ENCODE data around the gene CAPN1.
"Not testable (repeated sequence)": the region's sequence is repeated elsewhere in the genome, so short reads cannot be mapped to it uniquely, and the experiment has no call there.

CAPN1 gene

GRCh38 chr11:65159012-65159411 is 22.7 kb upstream of the CAPN1 start:
- no peaks in the 10 kb centered on the region for H3K4me1 ChIP-seq (ENCODE audit: control insufficient read depth in 2 of 2, insufficient read depth in 2 of 2, low read length in 2 of 2)
- no peaks in the 10 kb centered on the region for H3K36me3 ChIP-seq (ENCODE audit: control insufficient read depth in 2 of 2, insufficient read depth in 2 of 2, low read length in 2 of 2)
- H3K9ac ChIP-seq (ENCODE audit: low read depth in 1 of 2, low read length in 2 of 2), result no peak overlapping the region
- H3K27me3 ChIP-seq (ENCODE audit: control insufficient read depth in 2 of 2, insufficient read depth in 2 of 2, low read length in 2 of 2), result no peaks in the 10 kb centered on the region
- no peak overlapping the region for H3K27ac ChIP-seq (ENCODE audit: low read depth in 2 of 2, low read length in 2 of 2)
- no peak overlapping the region for H3K4me3 ChIP-seq (ENCODE audit: low read length in 2 of 2)
- no peaks in the 10 kb centered on the region for H3K9me3 ChIP-seq (ENCODE audit: control insufficient read depth in 2 of 2, low read length in 2 of 2)

GRCh38 chr11:65160643-65161042 is 21.1 kb upstream of the CAPN1 start:
- H3K4me3 ChIP-seq (ENCODE audit: low read length in 2 of 2), result no peak overlapping the region
- H3K27me3 ChIP-seq (ENCODE audit: control insufficient read depth in 2 of 2, insufficient read depth in 2 of 2, low read length in 2 of 2), result no peaks in the 10 kb centered on the region
- no peaks in the 10 kb centered on the region for H3K9me3 ChIP-seq (ENCODE audit: control insufficient read depth in 2 of 2, low read length in 2 of 2)
- H3K36me3 ChIP-seq (ENCODE audit: control insufficient read depth in 2 of 2, insufficient read depth in 2 of 2, low read length in 2 of 2), result no peaks in the 10 kb centered on the region
- no peak overlapping the region for H3K27ac ChIP-seq (ENCODE audit: low read depth in 2 of 2, low read length in 2 of 2)
- H3K4me1 ChIP-seq (ENCODE audit: control insufficient read depth in 2 of 2, insufficient read depth in 2 of 2, low read length in 2 of 2), result peaks cover 2 to 3% of the 10 kb centered on the region in 2 donors
- H3K9ac ChIP-seq (ENCODE audit: low read depth in 1 of 2, low read length in 2 of 2), result no peak overlapping the region

GRCh38 chr11:65163684-65164083 is 18.0 kb upstream of the CAPN1 start:
- no peaks in the 10 kb centered on the region for H3K27me3 ChIP-seq (ENCODE audit: control insufficient read depth in 2 of 2, insufficient read depth in 2 of 2, low read length in 2 of 2)
- H3K4me1 ChIP-seq (ENCODE audit: control insufficient read depth in 2 of 2, insufficient read depth in 2 of 2, low read length in 2 of 2), result peaks cover 7% of the 10 kb centered on the region in 2 donors
- H3K9me3 ChIP-seq (ENCODE audit: control insufficient read depth in 2 of 2, low read length in 2 of 2), result no peaks in the 10 kb centered on the region
- no peaks in the 10 kb centered on the region for H3K36me3 ChIP-seq (ENCODE audit: control insufficient read depth in 2 of 2, insufficient read depth in 2 of 2, low read length in 2 of 2)
- no peak overlapping the region for H3K27ac ChIP-seq (ENCODE audit: low read depth in 2 of 2, low read length in 2 of 2)
- no peak overlapping the region for H3K9ac ChIP-seq (ENCODE audit: low read depth in 1 of 2, low read length in 2 of 2)
- H3K4me3 ChIP-seq (ENCODE audit: low read length in 2 of 2), result no peak overlapping the region

DNA sequence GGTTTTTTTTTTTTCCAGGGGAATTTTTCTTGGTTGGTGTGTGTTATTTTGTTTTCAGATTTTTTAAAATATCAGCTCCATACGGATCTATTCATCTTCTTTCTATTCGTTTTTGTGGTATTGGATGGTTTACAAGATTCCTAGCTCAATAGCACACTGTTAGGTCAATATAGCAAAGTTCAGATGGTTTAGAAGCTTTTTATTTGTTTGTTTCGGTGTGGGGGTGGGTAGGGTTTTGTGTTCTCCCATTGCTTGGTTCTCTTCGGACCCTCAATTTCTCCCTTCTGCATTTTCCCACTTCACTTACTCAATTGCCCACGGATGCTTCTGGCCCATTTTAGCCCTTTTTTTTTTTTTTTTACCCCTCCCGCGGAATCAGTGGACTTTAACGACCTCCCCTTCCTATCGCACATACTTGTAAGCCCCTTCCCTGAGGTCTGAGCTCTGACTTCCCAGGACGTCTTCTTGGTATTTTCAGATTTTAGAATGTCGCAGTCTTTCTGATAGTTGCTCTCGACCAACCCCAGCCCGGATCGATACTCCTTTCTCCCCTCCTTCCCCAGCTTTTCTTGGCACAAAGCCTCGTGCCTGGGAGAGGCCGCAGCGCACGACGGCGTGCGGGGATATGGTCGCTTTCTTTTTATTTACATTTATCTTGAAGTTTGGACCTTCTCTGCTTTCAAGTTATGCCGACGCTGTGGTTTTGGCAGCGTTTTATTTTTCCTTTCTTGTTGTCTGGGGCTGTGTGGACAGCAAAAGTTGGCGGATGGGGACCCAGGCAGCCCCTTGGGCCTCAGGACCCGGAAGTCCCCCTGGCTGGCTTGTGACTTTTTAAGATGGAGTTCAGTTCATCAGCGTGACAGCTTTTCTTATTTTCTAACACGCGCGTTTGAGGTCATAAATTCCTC is 16.1 kb upstream of the CAPN1 start:
- Histone ChIP-seq H3K27me3 (ENCODE audit: control insufficient read depth in 2 of 2, insufficient read depth in 2 of 2, low read length in 2 of 2) (no peaks in the 10 kb centered on the region), H3K9me3 (ENCODE audit: control insufficient read depth in 2 of 2, low read length in 2 of 2) (no peaks in the 10 kb centered on the region), H3K4me1 (ENCODE audit: control insufficient read depth in 2 of 2, insufficient read depth in 2 of 2, low read length in 2 of 2) (peaks cover 7% of the 10 kb centered on the region in 2 donors), H3K4me3 (ENCODE audit: low read length in 2 of 2) (peak overlapping the region; percentile 50 to 71), H3K27ac (ENCODE audit: low read depth in 2 of 2, low read length in 2 of 2) (peak overlapping the region; percentile 50 to 61), H3K36me3 (ENCODE audit: control insufficient read depth in 2 of 2, insufficient read depth in 2 of 2, low read length in 2 of 2) (no peaks in the 10 kb centered on the region), H3K9ac (ENCODE audit: low read depth in 1 of 2, low read length in 2 of 2) (peak overlapping the region; percentile 66 to 72)

DNA sequence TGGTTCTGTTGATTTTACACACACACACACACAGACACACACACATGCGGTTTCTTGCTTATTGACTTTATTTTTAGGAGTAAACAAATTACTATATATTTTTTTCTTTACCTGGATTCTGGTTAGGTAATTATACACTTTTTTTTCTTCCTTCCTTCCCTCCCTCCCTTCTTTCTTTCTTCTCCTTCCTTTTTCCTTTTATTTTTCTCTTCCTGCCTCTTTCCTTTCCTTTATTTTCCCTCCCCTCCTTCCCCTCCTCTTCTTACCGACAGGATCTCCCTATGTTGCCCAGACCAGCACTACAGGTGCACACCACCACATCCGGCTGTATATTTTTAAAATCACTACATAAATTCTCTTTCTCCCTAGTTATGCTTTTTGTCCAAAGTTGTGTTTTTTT is 14.8 kb upstream of the CAPN1 start:
- Histone ChIP-seq H3K27me3 (ENCODE audit: control insufficient read depth in 2 of 2, insufficient read depth in 2 of 2, low read length in 2 of 2) (no peaks in the 10 kb centered on the region), H3K9ac (ENCODE audit: low read depth in 1 of 2, low read length in 2 of 2) (peak overlapping the region in 1 of 2 donors; percentile 66), H3K9me3 (ENCODE audit: control insufficient read depth in 2 of 2, low read length in 2 of 2) (no peaks in the 10 kb centered on the region), H3K36me3 (ENCODE audit: control insufficient read depth in 2 of 2, insufficient read depth in 2 of 2, low read length in 2 of 2) (no peaks in the 10 kb centered on the region), H3K27ac (ENCODE audit: low read depth in 2 of 2, low read length in 2 of 2) (no peak overlapping the region), H3K4me1 (ENCODE audit: control insufficient read depth in 2 of 2, insufficient read depth in 2 of 2, low read length in 2 of 2) (peaks cover 7% of the 10 kb centered on the region in 2 donors), H3K4me3 (ENCODE audit: low read length in 2 of 2) (peak overlapping the region; percentile 46 to 60)

DNA sequence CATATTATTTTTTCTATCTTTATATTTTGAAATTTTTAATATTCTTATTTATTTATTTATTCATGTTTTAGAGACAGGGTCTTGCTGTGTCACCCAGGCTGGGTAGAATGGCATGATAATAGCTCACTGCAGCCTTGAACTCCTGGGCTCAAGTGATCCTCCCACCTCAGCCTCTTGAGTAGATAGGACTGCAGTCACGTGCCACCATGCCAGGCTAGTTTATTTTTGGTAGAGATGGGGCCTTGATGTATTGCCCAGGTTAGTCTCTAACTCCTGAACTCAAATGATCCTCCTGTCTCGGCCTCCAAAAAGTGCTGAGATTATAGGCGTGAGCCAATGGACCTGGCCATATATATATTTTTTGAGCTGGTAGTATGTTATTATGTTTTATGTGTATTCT is 14.1 kb upstream of the CAPN1 start:
- no peak overlapping the region for H3K9ac ChIP-seq (ENCODE audit: low read depth in 1 of 2, low read length in 2 of 2)
- H3K4me1 ChIP-seq (ENCODE audit: control insufficient read depth in 2 of 2, insufficient read depth in 2 of 2, low read length in 2 of 2), result peaks cover 7% of the 10 kb centered on the region in 2 donors

GRCh38 chr11:65169164-65169641 is 12.5 kb upstream of the CAPN1 start:
- no peak overlapping the region for H3K27ac ChIP-seq (ENCODE audit: low read depth in 2 of 2, low read length in 2 of 2)

More for the DNA sequence above, 14.1 kb upstream of the CAPN1 start:
- Histone ChIP-seq H3K4me3 (ENCODE audit: low read length in 2 of 2) (no peak overlapping the region), H3K9me3 (ENCODE audit: control insufficient read depth in 2 of 2, low read length in 2 of 2) (no peaks in the 10 kb centered on the region), H3K27me3 (ENCODE audit: control insufficient read depth in 2 of 2, insufficient read depth in 2 of 2, low read length in 2 of 2) (no peaks in the 10 kb centered on the region), H3K36me3 (ENCODE audit: control insufficient read depth in 2 of 2, insufficient read depth in 2 of 2, low read length in 2 of 2) (no peaks in the 10 kb centered on the region), H3K27ac (ENCODE audit: low read depth in 2 of 2, low read length in 2 of 2) (no peak overlapping the region)

GRCh38 chr11:65170058-65170534 is 11.6 kb upstream of the CAPN1 start, which contains the start of gene SPDYC:
TSS of gene SPDYC (plus strand) at chr11:65170233. CDS start at chr11:65171358, 1,125 bp downstream.
- no peaks in the 10 kb centered on the region for H3K36me3 ChIP-seq (ENCODE audit: control insufficient read depth in 2 of 2, insufficient read depth in 2 of 2, low read length in 2 of 2)
- no peak within 1 kb of the TSS for H3K9ac ChIP-seq (ENCODE audit: low read depth in 1 of 2, low read length in 2 of 2)
- H3K4me3 ChIP-seq (ENCODE audit: low read length in 2 of 2), result no peak within 1 kb of the TSS
- H3K9me3 ChIP-seq (ENCODE audit: control insufficient read depth in 2 of 2, low read length in 2 of 2), result no peaks in the 10 kb centered on the region
- peaks cover 7% of the 10 kb centered on the region in 2 donors for H3K4me1 ChIP-seq (ENCODE audit: control insufficient read depth in 2 of 2, insufficient read depth in 2 of 2, low read length in 2 of 2)
- H3K27me3 ChIP-seq (ENCODE audit: control insufficient read depth in 2 of 2, insufficient read depth in 2 of 2, low read length in 2 of 2), result no peaks in the 10 kb centered on the region
- H3K27ac ChIP-seq (ENCODE audit: low read depth in 2 of 2, low read length in 2 of 2), result no peak within 1 kb of the TSS

More at GRCh38 chr11:65169164-65169641, 12.5 kb upstream of the CAPN1 start:
- Histone ChIP-seq H3K4me1 (ENCODE audit: control insufficient read depth in 2 of 2, insufficient read depth in 2 of 2, low read length in 2 of 2) (peaks cover 7% of the 10 kb centered on the region in 2 donors), H3K9ac (ENCODE audit: low read depth in 1 of 2, low read length in 2 of 2) (no peak overlapping the region), H3K4me3 (ENCODE audit: low read length in 2 of 2) (no peak overlapping the region), H3K9me3 (ENCODE audit: control insufficient read depth in 2 of 2, low read length in 2 of 2) (no peaks in the 10 kb centered on the region), H3K27me3 (ENCODE audit: control insufficient read depth in 2 of 2, insufficient read depth in 2 of 2, low read length in 2 of 2) (no peaks in the 10 kb centered on the region), H3K36me3 (ENCODE audit: control insufficient read depth in 2 of 2, insufficient read depth in 2 of 2, low read length in 2 of 2) (no peaks in the 10 kb centered on the region)

- Histone ChIP-seq H3K9me3 (ENCODE audit: control insufficient read depth in 2 of 2, low read length in 2 of 2) (no peaks in the 10 kb centered on the region), H3K27ac (ENCODE audit: low read depth in 2 of 2, low read length in 2 of 2) (no peak overlapping the region), H3K4me1 (ENCODE audit: control insufficient read depth in 2 of 2, insufficient read depth in 2 of 2, low read length in 2 of 2) (no peaks in the 10 kb centered on the region), H3K36me3 (ENCODE audit: control insufficient read depth in 2 of 2, insufficient read depth in 2 of 2, low read length in 2 of 2) (no peaks in the 10 kb centered on the region), H3K27me3 (ENCODE audit: control insufficient read depth in 2 of 2, insufficient read depth in 2 of 2, low read length in 2 of 2) (no peaks in the 10 kb centered on the region), H3K9ac (ENCODE audit: low read depth in 1 of 2, low read length in 2 of 2) (no peak overlapping the region), H3K4me3 (ENCODE audit: low read length in 2 of 2) (no peak overlapping the region)
Observed at GRCh38 chr11:65172600-65172999, 9.1 kb upstream of the CAPN1 start.

DNA sequence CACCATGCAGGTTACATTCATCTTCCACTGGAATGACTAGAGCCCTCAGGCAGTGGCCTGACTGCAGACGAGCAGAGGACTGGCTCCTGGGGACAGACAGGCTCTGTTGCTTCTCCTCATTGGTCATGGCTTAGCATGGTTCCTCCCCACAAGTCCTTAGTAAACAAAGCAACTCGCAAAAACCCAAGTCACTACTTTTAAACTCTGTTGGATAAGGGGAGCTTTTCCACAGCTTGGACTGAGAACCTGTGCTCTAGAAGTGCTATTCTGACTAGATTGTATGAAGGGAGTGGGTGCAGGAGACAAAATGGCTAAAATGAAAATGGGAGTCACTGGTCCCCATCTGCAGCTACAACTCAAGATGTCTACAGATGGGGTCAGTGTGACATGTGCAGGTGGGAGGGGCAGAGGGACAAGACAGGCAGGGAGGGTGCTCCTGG is 7.1 kb upstream of the CAPN1 start:
- not testable (repeated sequence) for H3K4me1 ChIP-seq (ENCODE audit: control insufficient read depth in 2 of 2, insufficient read depth in 2 of 2, low read length in 2 of 2); H3K27me3 ChIP-seq (ENCODE audit: control insufficient read depth in 2 of 2, insufficient read depth in 2 of 2, low read length in 2 of 2); H3K27ac ChIP-seq (ENCODE audit: low read depth in 2 of 2, low read length in 2 of 2); H3K9ac ChIP-seq (ENCODE audit: low read depth in 1 of 2, low read length in 2 of 2); H3K36me3 ChIP-seq (ENCODE audit: control insufficient read depth in 2 of 2, insufficient read depth in 2 of 2, low read length in 2 of 2); H3K4me3 ChIP-seq (ENCODE audit: low read length in 2 of 2); H3K9me3 ChIP-seq (ENCODE audit: control insufficient read depth in 2 of 2, low read length in 2 of 2)
